ENCODE results near the gene IL36G.

GRCh38 chr2:112989611-112990010 is 11.8 kb downstream of the IL36G start:
- no peak for TF ChIP-seq EZH2phosphoT487 (IDR thresholded peaks at IDR 0.05; ENCODE audit: low read length)
- TF ChIP-seq EZH2 (optimal IDR thresholded peaks at IDR 0.05; ENCODE audit: low read depth, low read length): no peak
- no peak for TF ChIP-seq CTCF (IDR thresholded peaks at IDR 0.05; ENCODE audit: low read length)
